ENCODE measurements around the gene SARDH.

DNA sequence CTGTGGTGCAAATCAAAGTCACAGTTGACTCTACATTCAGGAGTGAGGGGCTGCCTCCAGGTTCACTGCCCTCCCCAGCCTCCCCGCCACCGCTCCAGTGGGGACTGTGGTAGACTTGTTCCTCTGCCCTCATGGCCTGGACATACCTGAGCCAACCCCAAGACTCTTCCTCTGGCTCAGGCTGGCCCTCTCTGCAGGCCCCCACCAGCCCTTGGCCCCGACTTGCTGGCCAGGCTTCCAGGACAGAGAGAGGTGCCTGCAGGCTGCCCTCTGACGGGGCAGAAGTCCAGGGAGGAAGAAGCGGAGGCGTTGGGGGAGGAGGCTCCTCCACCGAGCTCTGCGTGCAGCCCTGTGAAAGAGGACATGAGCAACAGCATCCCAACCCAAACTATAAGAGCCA lies 2.8 kb upstream of the SARDH start:
- TF ChIP-seq, protein P1, sequence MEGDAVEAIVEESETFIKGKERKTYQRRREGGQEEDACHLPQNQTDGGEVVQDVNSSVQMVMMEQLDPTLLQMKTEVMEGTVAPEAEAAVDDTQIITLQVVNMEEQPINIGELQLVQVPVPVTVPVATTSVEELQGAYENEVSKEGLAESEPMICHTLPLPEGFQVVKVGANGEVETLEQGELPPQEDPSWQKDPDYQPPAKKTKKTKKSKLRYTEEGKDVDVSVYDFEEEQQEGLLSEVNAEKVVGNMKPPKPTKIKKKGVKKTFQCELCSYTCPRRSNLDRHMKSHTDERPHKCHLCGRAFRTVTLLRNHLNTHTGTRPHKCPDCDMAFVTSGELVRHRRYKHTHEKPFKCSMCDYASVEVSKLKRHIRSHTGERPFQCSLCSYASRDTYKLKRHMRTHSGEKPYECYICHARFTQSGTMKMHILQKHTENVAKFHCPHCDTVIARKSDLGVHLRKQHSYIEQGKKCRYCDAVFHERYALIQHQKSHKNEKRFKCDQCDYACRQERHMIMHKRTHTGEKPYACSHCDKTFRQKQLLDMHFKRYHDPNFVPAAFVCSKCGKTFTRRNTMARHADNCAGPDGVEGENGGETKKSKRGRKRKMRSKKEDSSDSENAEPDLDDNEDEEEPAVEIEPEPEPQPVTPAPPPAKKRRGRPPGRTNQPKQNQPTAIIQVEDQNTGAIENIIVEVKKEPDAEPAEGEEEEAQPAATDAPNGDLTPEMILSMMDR (conservative IDR thresholded peaks at IDR 0.05 in 1 of 2, IDR thresholded peaks at IDR 0.05 in 1 of 2; ENCODE audit: low read depth in 1 of 2, low read length in 2 of 2) = no peak
- no peak for TF ChIP-seq EZH2 (IDR thresholded peaks at IDR 0.05; ENCODE audit: low read length, missing control alignments)

Data from fibroblast of lung (primary cell).